NCI-H1417 (cell line): ENCODE measurements around the gene RPL15.

Source experiments
- DNase-seq, 3 experiments: peaks; one replicate each; lab custom pipeline; 2025; lab: John Stamatoyannopoulos, UW

The RPL15 gene

GRCh38 chr3:23961066-23961465 lies 44.1 kb downstream of the RPL15 start:
- peak in 1 of 3 experiments; percentile 55 for DNase-seq

DNA sequence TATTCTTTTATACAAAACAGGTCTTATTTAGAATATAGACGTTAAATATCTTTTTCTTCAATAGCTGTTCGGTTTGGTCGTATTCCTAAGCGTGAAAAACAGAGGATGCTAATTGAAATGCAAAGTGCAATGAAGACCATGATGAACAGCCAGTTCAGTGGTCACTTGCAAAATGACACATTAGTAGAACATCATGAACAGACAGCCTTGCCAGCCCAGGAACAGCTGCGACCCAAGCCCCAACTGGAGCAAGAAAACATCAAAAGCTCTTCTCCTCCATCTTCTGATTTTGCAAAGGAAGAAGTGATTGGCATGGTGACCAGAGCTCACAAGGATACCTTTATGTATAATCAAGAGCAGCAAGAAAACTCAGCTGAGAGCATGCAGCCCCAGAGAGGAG lies 45.0 kb downstream of the RPL15 start:
- no peak for DNase-seq

GRCh38 chr3:23964537-23965235 lies 47.8 kb downstream of the RPL15 start:
- DNase-seq: no peak

- no peak for DNase-seq
Measured at GRCh38 chr3:23966328-23966727, 49.4 kb downstream of the RPL15 start.

DNA sequence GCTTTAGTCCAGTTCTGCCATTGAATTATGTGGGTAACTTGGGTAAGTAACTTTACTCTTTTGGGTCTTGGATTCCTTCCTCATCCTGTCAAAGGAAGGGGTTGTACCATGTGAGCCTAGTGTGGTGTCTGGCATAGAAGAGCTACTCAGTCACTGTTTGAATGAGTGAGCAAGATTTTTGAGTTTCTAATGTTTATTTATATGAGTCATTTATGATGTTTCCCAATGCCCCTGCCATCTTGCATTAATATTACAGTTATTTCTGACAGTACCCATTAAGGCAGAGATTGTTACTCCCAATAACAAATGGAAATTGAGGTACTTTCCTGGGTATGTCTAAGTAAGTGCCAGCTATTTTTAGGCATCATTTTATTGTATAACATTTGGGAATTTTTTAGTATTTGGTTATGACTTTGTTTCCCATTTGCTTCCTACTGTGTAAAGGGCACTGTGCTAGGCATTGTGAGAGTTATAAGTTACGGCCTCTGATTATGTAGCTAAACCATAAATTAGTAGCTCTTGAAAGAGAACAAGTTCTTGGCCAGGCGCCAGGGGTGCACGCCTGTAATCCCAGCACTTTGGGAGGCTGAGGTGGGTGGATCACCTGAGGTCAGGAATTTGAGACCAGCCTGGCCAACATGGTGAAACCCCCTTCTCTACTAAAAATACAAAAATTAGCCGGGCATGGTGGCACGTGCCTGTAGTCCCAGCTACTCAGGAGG lies 51.7 kb downstream of the RPL15 start:
- peak in 2 of 3 experiments; percentile 7 to 55 for DNase-seq

- DNase-seq: no peak
Measured at GRCh38 chr3:23969393-23969792, 52.5 kb downstream of the RPL15 start.
